GM12878 (cell line): ENCODE results near the gene FMN2.

Experiments
- EP300 ChIP-seq, 2 experiments: fragments of 150-350 bp in 1 of 2; IDR thresholded peaks; 2 replicates each; pipeline ENCODE4 v1.6.1; 2011 to 2012; ENCODE audit warnings: low read depth in 2 of 2, low read length in 2 of 2, borderline replicate concordance in 1 of 2, improper control_type of control experiment in 1 of 2, inconsistent platforms in 1 of 2; ENCODE audit not compliant: control insufficient read depth in 1 of 2
- TF ChIP-seq, protein P1 (sequence below): fragments of 450-650 bp; IDR thresholded peaks from 2 replicates; pipeline ENCODE4 v1.6.1; 2017; ENCODE audit warnings: mild to moderate bottlenecking
- TF ChIP-seq, protein P2 (sequence below): IDR thresholded peaks from 2 replicates; pipeline ENCODE4 v1.6.1; 2011; ENCODE audit warnings: low read depth, low read length, improper control_type of control experiment, borderline replicate concordance

DNA sequence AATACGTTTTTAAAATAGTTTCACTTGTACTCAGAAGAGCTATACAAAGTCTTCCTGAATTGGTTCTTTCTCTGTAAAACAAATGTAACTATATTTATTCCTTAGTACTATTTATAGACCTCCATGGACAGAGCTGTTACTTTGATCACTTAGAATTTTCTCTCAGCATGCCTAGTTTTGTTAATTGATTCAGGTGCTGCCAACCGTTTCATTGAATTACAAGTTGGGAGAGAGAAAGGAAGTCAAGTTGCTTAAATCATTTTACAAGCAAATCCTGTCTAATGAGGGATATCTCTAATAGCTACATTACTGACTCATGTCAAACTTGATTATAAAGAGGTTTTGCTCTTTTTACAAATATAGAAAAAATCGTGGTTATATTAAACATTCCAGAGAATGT is 241.0 kb downstream of the FMN2 start:
- no peak for TF ChIP-seq EP300 (IDR thresholded peaks at IDR 0.05; ENCODE audit: borderline replicate concordance in 1 of 2, control insufficient read depth in 1 of 2, low read depth in 2 of 2, low read length in 2 of 2)
- TF ChIP-seq, protein P1, sequence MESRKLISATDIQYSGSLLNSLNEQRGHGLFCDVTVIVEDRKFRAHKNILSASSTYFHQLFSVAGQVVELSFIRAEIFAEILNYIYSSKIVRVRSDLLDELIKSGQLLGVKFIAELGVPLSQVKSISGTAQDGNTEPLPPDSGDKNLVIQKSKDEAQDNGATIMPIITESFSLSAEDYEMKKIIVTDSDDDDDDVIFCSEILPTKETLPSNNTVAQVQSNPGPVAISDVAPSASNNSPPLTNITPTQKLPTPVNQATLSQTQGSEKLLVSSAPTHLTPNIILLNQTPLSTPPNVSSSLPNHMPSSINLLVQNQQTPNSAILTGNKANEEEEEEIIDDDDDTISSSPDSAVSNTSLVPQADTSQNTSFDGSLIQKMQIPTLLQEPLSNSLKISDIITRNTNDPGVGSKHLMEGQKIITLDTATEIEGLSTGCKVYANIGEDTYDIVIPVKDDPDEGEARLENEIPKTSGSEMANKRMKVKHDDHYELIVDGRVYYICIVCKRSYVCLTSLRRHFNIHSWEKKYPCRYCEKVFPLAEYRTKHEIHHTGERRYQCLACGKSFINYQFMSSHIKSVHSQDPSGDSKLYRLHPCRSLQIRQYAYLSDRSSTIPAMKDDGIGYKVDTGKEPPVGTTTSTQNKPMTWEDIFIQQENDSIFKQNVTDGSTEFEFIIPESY: no peak
- TF ChIP-seq, protein P2, sequence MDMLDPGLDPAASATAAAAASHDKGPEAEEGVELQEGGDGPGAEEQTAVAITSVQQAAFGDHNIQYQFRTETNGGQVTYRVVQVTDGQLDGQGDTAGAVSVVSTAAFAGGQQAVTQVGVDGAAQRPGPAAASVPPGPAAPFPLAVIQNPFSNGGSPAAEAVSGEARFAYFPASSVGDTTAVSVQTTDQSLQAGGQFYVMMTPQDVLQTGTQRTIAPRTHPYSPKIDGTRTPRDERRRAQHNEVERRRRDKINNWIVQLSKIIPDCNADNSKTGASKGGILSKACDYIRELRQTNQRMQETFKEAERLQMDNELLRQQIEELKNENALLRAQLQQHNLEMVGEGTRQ: no peak
